Measurements from ENCODE around the gene C1D. TPM values are rescaled to one million over a fixed set of nuclear protein-coding genes. Genes with fewer than 3 reads are reported as not detected.
A peak's percentile ranks its signal among the peaks of the same experiment; 100 is the strongest.

C1D gene
- total RNA-seq, 2 experiments from 2014 or later, result 16.2 to 16.4 TPM

- CTCF ChIA-PET, result no interaction called here
- TF ChIP-seq, protein P1, sequence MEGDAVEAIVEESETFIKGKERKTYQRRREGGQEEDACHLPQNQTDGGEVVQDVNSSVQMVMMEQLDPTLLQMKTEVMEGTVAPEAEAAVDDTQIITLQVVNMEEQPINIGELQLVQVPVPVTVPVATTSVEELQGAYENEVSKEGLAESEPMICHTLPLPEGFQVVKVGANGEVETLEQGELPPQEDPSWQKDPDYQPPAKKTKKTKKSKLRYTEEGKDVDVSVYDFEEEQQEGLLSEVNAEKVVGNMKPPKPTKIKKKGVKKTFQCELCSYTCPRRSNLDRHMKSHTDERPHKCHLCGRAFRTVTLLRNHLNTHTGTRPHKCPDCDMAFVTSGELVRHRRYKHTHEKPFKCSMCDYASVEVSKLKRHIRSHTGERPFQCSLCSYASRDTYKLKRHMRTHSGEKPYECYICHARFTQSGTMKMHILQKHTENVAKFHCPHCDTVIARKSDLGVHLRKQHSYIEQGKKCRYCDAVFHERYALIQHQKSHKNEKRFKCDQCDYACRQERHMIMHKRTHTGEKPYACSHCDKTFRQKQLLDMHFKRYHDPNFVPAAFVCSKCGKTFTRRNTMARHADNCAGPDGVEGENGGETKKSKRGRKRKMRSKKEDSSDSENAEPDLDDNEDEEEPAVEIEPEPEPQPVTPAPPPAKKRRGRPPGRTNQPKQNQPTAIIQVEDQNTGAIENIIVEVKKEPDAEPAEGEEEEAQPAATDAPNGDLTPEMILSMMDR (IDR thresholded peaks at IDR 0.05), result no peak
- intact Hi-C loops (cut with DNase I, micrococcal nuclease), result loop anchor here in 1 of 2 experiments (5.0 kb wide), 2 partner anchors 192 to 663 kb away; partner anchors contain the start of genes ETAA1 and PPP3R1
- Histone ChIP-seq H3K4me3 (ENCODE audit: low read length) (no peak overlapping the region), H3K36me3 (ENCODE audit: insufficient read depth, low read length) (peaks cover 6% of the 10 kb centered on the region), H3K27ac (ENCODE audit: low read depth in 1 of 2, low read length in 2 of 2) (no peak overlapping the region), H3K27me3 (ENCODE audit: control insufficient read depth in 1 of 2, insufficient read depth in 2 of 2, low read length in 2 of 2) (no peaks in the 10 kb centered on the region), H3K9me3 (ENCODE audit: control insufficient read depth in 1 of 2, insufficient read depth in 1 of 2, low read length in 2 of 2) (no peaks in the 10 kb centered on the region), H3K4me1 (ENCODE audit: insufficient read depth, low read length) (peaks cover 14% of the 10 kb centered on the region)
- Mint-ChIP-seq H3K36me3 (ENCODE audit: low read depth) (peaks cover 14% of the 10 kb centered on the region), H3K27ac (no peak overlapping the region), H3K4me3 (peak overlapping the region; percentile 57), H3K27me3 (no peaks in the 10 kb centered on the region), H3K9me3 (no peaks in the 10 kb centered on the region), H3K4me1 (ENCODE audit: low read depth) (peaks cover 63% of the 10 kb centered on the region)
- POLR2A ChIA-PET, result no interaction called here
- ATAC-seq (ENCODE audit: poor library complexity) (no peak), DNase-seq (no peak)
Measured at GRCh38 chr2:68060652-68061051, 2.2 kb downstream of the C1D start.

DNA sequence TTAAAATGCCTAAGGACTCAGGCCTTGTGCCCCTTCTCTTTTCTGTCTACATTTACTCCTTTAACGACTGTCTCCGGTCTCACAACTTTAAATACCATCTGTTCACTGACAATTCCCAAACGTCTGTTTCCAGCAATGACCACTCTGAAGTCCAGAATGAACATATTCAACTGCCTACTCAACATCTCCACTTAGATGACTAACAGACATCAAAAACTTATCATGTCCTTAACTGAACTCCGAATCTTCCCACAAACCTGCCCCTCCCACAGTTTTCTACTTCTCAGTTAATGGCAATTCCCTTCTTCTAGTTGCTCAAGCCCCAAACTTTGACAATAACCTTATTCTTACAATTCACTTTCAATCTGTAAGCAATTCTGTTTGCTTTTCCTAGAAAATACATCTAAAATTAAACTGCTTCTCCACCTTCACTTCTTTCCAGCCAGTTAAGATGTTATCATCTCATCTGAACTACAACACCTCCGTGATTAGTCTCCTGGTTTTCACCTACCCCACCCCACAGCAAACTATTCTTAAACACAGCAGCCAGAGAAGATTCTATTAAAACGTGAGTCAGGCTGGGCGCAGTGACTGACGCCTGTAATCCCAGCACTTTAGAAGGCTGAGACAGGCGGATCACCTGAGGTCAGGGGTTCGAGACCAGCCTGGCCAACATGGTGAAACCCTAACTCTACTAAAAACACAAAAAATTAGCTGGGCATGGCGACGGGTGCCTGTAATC, 2.8 kb downstream of the C1D start:
- DNase-seq (no peak), ATAC-seq (ENCODE audit: poor library complexity) (no peak)
- Histone ChIP-seq H3K27me3 (ENCODE audit: control insufficient read depth in 1 of 2, insufficient read depth in 2 of 2, low read length in 2 of 2) (no peaks in the 10 kb centered on the region), H3K4me3 (ENCODE audit: low read length) (no peak overlapping the region), H3K9me3 (ENCODE audit: control insufficient read depth in 1 of 2, insufficient read depth in 1 of 2, low read length in 2 of 2) (no peaks in the 10 kb centered on the region), H3K27ac (ENCODE audit: low read depth in 1 of 2, low read length in 2 of 2) (no peak overlapping the region), H3K36me3 (ENCODE audit: insufficient read depth, low read length) (peaks cover 6% of the 10 kb centered on the region), H3K4me1 (ENCODE audit: insufficient read depth, low read length) (peaks cover 14% of the 10 kb centered on the region)
- peaks cover 70% of the 10 kb centered on the region for H3K4me1 Mint-ChIP-seq (ENCODE audit: low read depth)
- TF ChIP-seq, protein P1 (IDR thresholded peaks at IDR 0.05), result no peak
- peak overlapping the region; percentile 2 for H3K27ac Mint-ChIP-seq
- intact Hi-C loops (cut with DNase I, micrococcal nuclease), result loop anchor here in 1 of 2 experiments (5.0 kb wide), 2 partner anchors 192 to 663 kb away; partner anchors contain the start of genes ETAA1 and PPP3R1
- peak overlapping the region; percentile 39 for H3K4me3 Mint-ChIP-seq
- H3K9me3 Mint-ChIP-seq, result no peaks in the 10 kb centered on the region
- CTCF ChIA-PET, result no interaction called here
- H3K27me3 Mint-ChIP-seq, result no peaks in the 10 kb centered on the region
- H3K36me3 Mint-ChIP-seq (ENCODE audit: low read depth), result peaks cover 14% of the 10 kb centered on the region
- POLR2A ChIA-PET, result no interaction called here

DNA sequence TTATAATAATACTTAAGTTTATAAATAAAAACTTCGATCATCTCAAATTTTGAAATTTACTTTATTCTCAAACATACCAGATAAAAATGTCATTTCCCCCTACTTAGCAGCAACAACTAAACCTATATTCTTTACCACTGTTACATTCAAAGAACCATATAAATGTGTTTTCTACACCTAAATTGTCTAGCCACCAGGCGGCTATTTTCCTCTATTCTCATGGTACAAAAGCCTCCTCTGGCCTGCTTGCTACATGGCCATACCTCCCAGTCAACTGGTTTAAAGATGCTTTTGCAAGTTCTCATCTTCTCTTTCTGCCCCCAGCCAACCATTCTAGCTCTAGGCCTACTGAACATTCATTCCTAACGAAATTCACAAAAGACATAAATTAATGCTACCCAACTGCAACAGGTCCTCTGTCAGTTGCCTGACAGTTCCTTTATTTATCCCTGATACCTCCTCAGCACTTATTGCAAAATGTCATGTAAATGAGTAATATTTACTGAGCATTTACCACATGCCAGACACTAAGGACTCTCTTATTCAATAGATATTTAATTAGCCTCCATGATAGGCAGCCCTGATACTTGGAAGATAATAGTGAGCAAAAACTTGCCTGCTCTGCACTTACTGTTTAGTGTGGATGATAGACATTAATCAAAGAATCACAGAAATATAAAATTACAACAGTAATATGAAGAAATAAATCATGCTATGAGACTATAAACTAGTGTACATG, 5.0 kb downstream of the C1D start:
- peaks cover 6% of the 10 kb centered on the region for H3K36me3 ChIP-seq (ENCODE audit: insufficient read depth, low read length)
- ATAC-seq (ENCODE audit: poor library complexity), result no peak
- TF ChIP-seq, protein P1 (IDR thresholded peaks at IDR 0.05), result no peak
- Mint-ChIP-seq H3K36me3 (ENCODE audit: low read depth) (peaks cover 22% of the 10 kb centered on the region), H3K9me3 (no peaks in the 10 kb centered on the region), H3K4me3 (no peak overlapping the region), H3K4me1 (ENCODE audit: low read depth) (peaks cover 85% of the 10 kb centered on the region), H3K27me3 (no peaks in the 10 kb centered on the region), H3K27ac (peak overlapping the region; percentile 4)
- no peak overlapping the region for H3K4me3 ChIP-seq (ENCODE audit: low read length)
- intact Hi-C loops (cut with DNase I, micrococcal nuclease), result no loop called here
- no peaks in the 10 kb centered on the region for H3K9me3 ChIP-seq (ENCODE audit: control insufficient read depth in 1 of 2, insufficient read depth in 1 of 2, low read length in 2 of 2)
- no peak for DNase-seq
- H3K27me3 ChIP-seq (ENCODE audit: control insufficient read depth in 1 of 2, insufficient read depth in 2 of 2, low read length in 2 of 2), result no peaks in the 10 kb centered on the region
- no peak overlapping the region for H3K27ac ChIP-seq (ENCODE audit: low read depth in 1 of 2, low read length in 2 of 2)
- ChIA-PET CTCF (no interaction called here), POLR2A (no interaction called here)
- peaks cover 14% of the 10 kb centered on the region for H3K4me1 ChIP-seq (ENCODE audit: insufficient read depth, low read length)

Data from CD4-positive, alpha-beta T cell (primary cell).